CD4-positive, CD25-positive, alpha-beta regulatory T cell (primary cell): ENCODE results near the gene POLD3. TPM values are rescaled to one million over a fixed set of nuclear protein-coding genes. Genes with fewer than 3 reads are reported as not detected.

Experiments
- ATAC-seq, 2 donors: fragments of 150-1000 bp; cut with Tn5 transposase; one replicate each; pipeline ENCODE4 v1.10.0; 2021; ENCODE audit warnings: low read depth in 2 of 2, moderate number of reproducible peaks in 2 of 2, moderate library complexity in 1 of 2
- DNase-seq, 3 donors: peaks; one replicate each; pipeline versions ENCODE4 v3.0.0 to v3.0.0-alpha.2; 2012 to 2022; ENCODE audit warnings: mixed read lengths in 1 of 3
- H3K27ac ChIP-seq: one replicate; pipeline ENCODE4 v1.7.0; 2013; ENCODE audit warnings: mild to moderate bottlenecking, low read length; ENCODE audit not compliant: insufficient read depth, poor library complexity, severe bottlenecking
- H3K27me3 ChIP-seq: one replicate; pipeline ENCODE4 v1.7.0; 2013; ENCODE audit warnings: low read length; ENCODE audit not compliant: control insufficient read depth, insufficient read depth
- H3K36me3 ChIP-seq: one replicate; pipeline ENCODE4 v1.7.0; 2013; ENCODE audit warnings: mild to moderate bottlenecking, low read length, moderate library complexity; ENCODE audit not compliant: control insufficient read depth, insufficient read depth
- H3K4me1 ChIP-seq: 2 replicates; pipeline ENCODE4 v1.7.0; 2013; ENCODE audit warnings: mild to moderate bottlenecking, low read length; ENCODE audit not compliant: insufficient read depth, control insufficient read depth, poor library complexity, severe bottlenecking
- H3K4me3 ChIP-seq: one replicate; pipeline ENCODE4 v1.7.0; 2013; ENCODE audit warnings: low read depth, mild to moderate bottlenecking, low read length, moderate library complexity
- H3K9me3 ChIP-seq, 2 experiments: 1 replicate in 1 of 2; 2 replicates in 1 of 2; pipeline ENCODE4 v1.7.0; 2013; ENCODE audit warnings: low read length in 2 of 2, mild to moderate bottlenecking in 1 of 2, moderate library complexity in 1 of 2; ENCODE audit not compliant: control insufficient read depth in 2 of 2
- H3K27ac Mint-ChIP-seq, 3 donors: one replicate each; pipeline ENCODE4 v1.8.0; 2020 to 2022; ENCODE audit warnings: mild to moderate bottlenecking in 3 of 3, mixed read lengths in 3 of 3, moderate library complexity in 2 of 3
- H3K27me3 Mint-ChIP-seq: one replicate; pipeline ENCODE4 v1.8.0; 2022; ENCODE audit warnings: mild to moderate bottlenecking, mixed read lengths
- H3K36me3 Mint-ChIP-seq: one replicate; pipeline ENCODE4 v1.8.0; 2020; ENCODE audit warnings: mixed read lengths
- H3K4me1 Mint-ChIP-seq, 4 donors: one replicate each; pipeline ENCODE4 v1.8.0; 2020 to 2022; ENCODE audit warnings: mixed read lengths in 4 of 4, mild to moderate bottlenecking in 1 of 4
- H3K4me3 Mint-ChIP-seq, 4 donors: one replicate each; pipeline ENCODE4 v1.8.0; 2020 to 2022; ENCODE audit warnings: mild to moderate bottlenecking in 4 of 4, mixed read lengths in 4 of 4, moderate library complexity in 3 of 4
- H3K9me3 Mint-ChIP-seq, 7 donors: one replicate each; pipeline ENCODE4 v1.8.0; 2020 to 2022; ENCODE audit warnings: mixed read lengths in 7 of 7, mild to moderate bottlenecking in 3 of 7, moderate library complexity in 2 of 7
- polyA plus RNA-seq, 4 donors: library from polyadenylated mRNA; unstranded; fragments of 300-500 nt; fragmentation: Illumina TruSeq; gene quantifications; one replicate each; pipeline ENCODE4 v1.2.3, GENCODE V29; 2021
- total RNA-seq: library from RNA; stranded (reverse); gene quantifications from one replicate; pipeline ENCODE4 v1.2.3, GENCODE V29; 2022

The POLD3 gene
- total and polyA plus RNA-seq, 5 donors from 2014 or later: 11.8 to 20.1 (median 17.8) TPM

- no peak overlapping the region for H3K4me3 Mint-ChIP-seq
- Histone ChIP-seq H3K36me3 (no peaks in the 10 kb centered on the region), H3K27ac (no peak overlapping the region), H3K27me3 (peaks cover 4% of the 10 kb centered on the region), H3K4me1 (no peaks in the 10 kb centered on the region), H3K4me3 (no peak overlapping the region), H3K9me3 (peaks cover 6 to 7% of the 10 kb centered on the region in 2 experiments)
- H3K9me3 Mint-ChIP-seq: peaks cover 0 to 21% (median 4%) of the 10 kb centered on the region in 7 donors
- DNase-seq (no peak), ATAC-seq (no peak)
- H3K27me3 Mint-ChIP-seq: peaks cover 6% of the 10 kb centered on the region
- no peak overlapping the region for H3K27ac Mint-ChIP-seq
- no peaks in the 10 kb centered on the region for H3K4me1 Mint-ChIP-seq
- H3K36me3 Mint-ChIP-seq: peaks cover 4% of the 10 kb centered on the region
Measured at GRCh38 chr11:74559934-74560309, 32.5 kb upstream of the POLD3 start.

DNA sequence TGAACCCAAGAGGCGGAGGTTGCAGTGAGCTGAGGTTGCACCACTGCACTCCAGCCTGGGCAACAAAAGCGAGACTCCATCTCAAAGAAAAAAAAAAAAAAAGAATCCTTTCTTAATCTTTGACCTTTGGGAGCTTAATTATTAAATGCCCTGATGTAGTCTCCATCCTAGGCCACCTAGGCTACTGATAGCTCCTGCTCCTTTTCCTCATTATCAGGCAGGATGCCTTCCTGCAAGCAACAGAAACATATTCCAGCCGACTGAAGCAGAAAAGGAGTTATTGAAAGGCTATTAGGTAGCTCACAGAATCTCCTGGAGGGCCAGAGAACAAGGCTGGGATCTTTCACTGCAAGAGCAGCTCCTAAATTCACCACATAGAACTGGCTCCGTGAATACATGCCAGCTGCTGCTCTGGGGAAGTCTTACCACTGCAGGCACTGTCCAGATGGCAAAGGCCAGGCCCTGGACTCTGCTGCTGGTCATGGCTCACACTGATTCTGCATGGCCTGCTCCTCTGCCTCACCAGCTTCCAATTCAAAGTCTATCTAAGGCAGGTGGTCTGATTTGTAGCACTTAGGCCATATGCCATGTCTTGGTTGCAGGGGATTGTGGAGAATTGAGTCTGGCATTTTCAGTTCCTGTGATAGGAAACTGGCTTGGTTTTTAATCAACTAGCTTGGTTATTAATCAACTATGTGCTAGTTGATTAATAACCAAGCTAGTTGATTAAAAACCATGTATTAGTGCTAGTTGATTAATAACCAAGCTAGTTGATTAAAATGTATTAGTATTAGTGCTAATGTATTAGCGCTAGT is 26.0 kb upstream of the POLD3 start:
- no peaks in the 10 kb centered on the region for H3K27me3 Mint-ChIP-seq
- H3K36me3 Mint-ChIP-seq: no peaks in the 10 kb centered on the region
- Histone ChIP-seq H3K4me3 (no peak overlapping the region), H3K27ac (no peak overlapping the region), H3K9me3 (no peaks in the 10 kb centered on the region), H3K27me3 (no peaks in the 10 kb centered on the region), H3K36me3 (no peaks in the 10 kb centered on the region), H3K4me1 (no peaks in the 10 kb centered on the region)
- no peaks in the 10 kb centered on the region for H3K4me1 Mint-ChIP-seq
- no peak overlapping the region for H3K27ac Mint-ChIP-seq
- ATAC-seq (no peak), DNase-seq (no peak)
- H3K9me3 Mint-ChIP-seq: peaks cover 0 to 5% (median 2%) of the 10 kb centered on the region in 7 donors
- H3K4me3 Mint-ChIP-seq: no peak overlapping the region

- Histone ChIP-seq H3K4me1 (no peaks in the 10 kb centered on the region), H3K9me3 (no peaks in the 10 kb centered on the region), H3K27me3 (no peaks in the 10 kb centered on the region), H3K27ac (no peak overlapping the region), H3K36me3 (no peaks in the 10 kb centered on the region), H3K4me3 (no peak overlapping the region)
- no peaks in the 10 kb centered on the region for H3K4me1 Mint-ChIP-seq
- no peak overlapping the region for H3K4me3 Mint-ChIP-seq
- no peak overlapping the region for H3K27ac Mint-ChIP-seq
- DNase-seq (no peak), ATAC-seq (no peak)
- peaks cover 0 to 2% (median 0%) of the 10 kb centered on the region in 7 donors for H3K9me3 Mint-ChIP-seq
- H3K36me3 Mint-ChIP-seq: no peaks in the 10 kb centered on the region
- H3K27me3 Mint-ChIP-seq: peaks cover 8% of the 10 kb centered on the region
Measured at GRCh38 chr11:74568028-74568427, 24.4 kb upstream of the POLD3 start.

- Mint-ChIP-seq H3K9me3 (peaks cover 0 to 2% (median 0%) of the 10 kb centered on the region in 7 donors), H3K36me3 (no peaks in the 10 kb centered on the region), H3K27ac (peak overlapping the region in 1 of 3 donors; percentile 78), H3K4me3 (no peak overlapping the region), H3K4me1 (no peaks in the 10 kb centered on the region), H3K27me3 (peaks cover 12% of the 10 kb centered on the region)
- DNase-seq (peak in 2 of 3 donors; percentile 18 to 46), ATAC-seq (no peak)
- Histone ChIP-seq H3K4me3 (no peak overlapping the region), H3K27ac (no peak overlapping the region), H3K4me1 (no peaks in the 10 kb centered on the region), H3K9me3 (no peaks in the 10 kb centered on the region), H3K27me3 (no peaks in the 10 kb centered on the region), H3K36me3 (no peaks in the 10 kb centered on the region)
Measured at GRCh38 chr11:74570266-74571061, 21.9 kb upstream of the POLD3 start.

GRCh38 chr11:74571062-74571399 is 21.4 kb upstream of the POLD3 start:
- no peaks in the 10 kb centered on the region for H3K36me3 ChIP-seq
- Mint-ChIP-seq H3K4me1 (no peaks in the 10 kb centered on the region), H3K27me3 (peaks cover 13% of the 10 kb centered on the region), H3K4me3 (no peak overlapping the region), H3K36me3 (no peaks in the 10 kb centered on the region), H3K27ac (peak overlapping the region in 1 of 3 donors; percentile 78), H3K9me3 (peaks cover 0 to 2% (median 0%) of the 10 kb centered on the region in 7 donors)
- no peak overlapping the region for H3K4me3 ChIP-seq
- no peak for ATAC-seq
- no peak for DNase-seq
- no peaks in the 10 kb centered on the region for H3K27me3 ChIP-seq
- H3K9me3 ChIP-seq: no peaks in the 10 kb centered on the region
- no peaks in the 10 kb centered on the region for H3K4me1 ChIP-seq
- H3K27ac ChIP-seq: no peak overlapping the region

DNA sequence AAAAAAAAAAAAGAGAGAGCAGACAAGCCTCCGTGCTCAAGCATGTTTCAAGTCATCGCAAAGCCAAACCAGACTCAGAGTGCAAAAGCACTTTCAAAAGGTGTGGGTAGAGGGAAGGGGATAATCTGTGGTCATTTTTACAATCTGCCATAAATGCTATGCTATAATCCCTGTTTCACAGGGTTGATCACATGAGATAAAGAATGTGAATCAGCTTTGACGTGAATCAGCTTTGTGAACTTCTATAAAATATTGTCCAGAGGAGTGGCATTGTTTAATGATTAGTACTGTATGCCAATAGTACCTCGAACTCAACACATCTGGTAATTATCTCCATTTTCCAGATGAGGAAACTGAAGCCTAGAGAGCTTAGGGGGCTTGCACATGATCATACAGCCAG is 20.0 kb upstream of the POLD3 start:
- DNase-seq (no peak), ATAC-seq (no peak)
- Histone ChIP-seq H3K4me1 (no peaks in the 10 kb centered on the region), H3K4me3 (no peak overlapping the region), H3K27ac (no peak overlapping the region), H3K36me3 (no peaks in the 10 kb centered on the region), H3K27me3 (no peaks in the 10 kb centered on the region), H3K9me3 (no peaks in the 10 kb centered on the region)
- Mint-ChIP-seq H3K4me3 (no peak overlapping the region), H3K27me3 (peaks cover 18% of the 10 kb centered on the region), H3K27ac (no peak overlapping the region), H3K9me3 (peaks cover 0 to 2% (median 0%) of the 10 kb centered on the region in 7 donors), H3K4me1 (no peaks in the 10 kb centered on the region), H3K36me3 (no peaks in the 10 kb centered on the region)

- H3K36me3 Mint-ChIP-seq: no peaks in the 10 kb centered on the region
- Histone ChIP-seq H3K4me1 (no peaks in the 10 kb centered on the region), H3K27ac (no peak overlapping the region), H3K9me3 (no peaks in the 10 kb centered on the region), H3K4me3 (no peak overlapping the region), H3K27me3 (no peaks in the 10 kb centered on the region), H3K36me3 (no peaks in the 10 kb centered on the region)
- peaks cover 18% of the 10 kb centered on the region for H3K27me3 Mint-ChIP-seq
- no peak overlapping the region for H3K4me3 Mint-ChIP-seq
- no peak for DNase-seq
- no peak overlapping the region for H3K27ac Mint-ChIP-seq
- ATAC-seq: no peak
- H3K4me1 Mint-ChIP-seq: no peaks in the 10 kb centered on the region
- H3K9me3 Mint-ChIP-seq: no peaks in the 10 kb centered on the region
Measured at GRCh38 chr11:74574563-74574962, 17.8 kb upstream of the POLD3 start.
